Endometrium (tissue), 2 donors: ENCODE results near the gene C19orf12.

Experiments used
- FAIRE-seq: peaks from 2 replicates; lab custom pipeline; 2012; peaks lifted over from hg19 to GRCh38; lab: Jason Lieb, UNC
- donor health status: control.
- donor health status: control.

Gene C19orf12

GRCh38 chr19:29695765-29696564, 19.1 kb downstream of the C19orf12 start:
- FAIRE-seq, result no peak

DNA sequence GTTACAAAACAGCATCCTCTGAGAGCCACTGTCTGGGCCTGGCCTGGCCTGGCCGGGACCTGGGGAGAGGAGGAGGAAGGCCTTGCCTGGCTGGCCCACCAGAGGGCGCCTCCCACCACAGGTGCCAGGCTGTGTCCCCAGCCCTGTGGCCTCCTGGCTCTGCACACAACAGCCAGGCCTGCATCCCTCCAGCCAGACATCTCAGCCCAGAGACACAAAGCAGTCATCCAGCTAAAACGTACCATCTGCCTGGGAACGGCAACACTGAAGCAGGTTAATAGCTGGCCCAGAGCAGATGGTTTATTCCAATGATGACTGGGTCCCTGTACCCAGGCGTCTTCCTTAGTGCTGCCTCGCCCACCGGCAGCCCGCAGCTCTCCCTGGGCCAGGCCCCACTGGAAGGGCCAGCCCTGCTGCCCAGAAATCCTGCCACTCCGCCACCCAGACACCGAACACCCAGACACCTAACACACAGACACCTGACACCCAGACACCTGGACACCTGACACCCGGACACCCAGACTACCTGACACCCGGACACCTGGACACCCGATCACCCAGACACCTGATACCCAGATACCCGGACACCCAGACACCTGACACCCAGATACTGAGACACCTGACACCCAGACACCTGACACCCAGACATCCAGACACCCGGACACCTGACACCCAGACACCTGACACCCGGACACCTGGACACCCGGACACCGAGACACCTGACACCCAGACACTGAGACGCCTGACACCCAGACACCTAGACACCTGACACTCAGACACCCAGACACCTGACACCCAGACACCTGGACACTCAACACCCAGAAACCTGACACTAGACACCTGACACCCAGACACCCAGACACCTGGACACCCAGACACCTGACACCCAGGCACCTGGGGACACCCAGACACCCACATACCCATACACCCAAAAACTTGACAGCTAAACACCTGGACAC, 20.1 kb downstream of the C19orf12 start:
- FAIRE-seq, result no peak

GRCh38 chr19:29694161-29694560, 20.9 kb downstream of the C19orf12 start:
- no peak for FAIRE-seq

DNA sequence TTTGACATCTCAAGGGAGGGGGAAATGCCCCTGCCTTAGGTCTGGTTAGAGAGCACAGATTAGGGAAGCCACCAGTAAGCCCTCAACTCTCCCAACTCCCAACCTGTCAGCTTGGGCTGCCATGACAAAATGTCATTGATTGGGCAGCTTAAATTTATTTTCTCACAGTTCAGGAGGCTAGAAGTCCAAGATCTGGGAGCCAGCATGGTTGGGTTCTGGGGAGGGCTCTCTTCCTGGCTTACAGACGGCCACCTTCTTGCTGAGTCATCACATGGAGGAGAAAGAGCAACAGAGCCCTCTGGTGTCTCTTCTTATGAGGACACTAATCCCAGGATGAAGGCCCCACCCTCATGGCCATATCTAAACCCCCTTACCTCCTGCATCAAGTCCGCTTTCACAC, 24.2 kb downstream of the C19orf12 start:
- FAIRE-seq, result no peak

DNA sequence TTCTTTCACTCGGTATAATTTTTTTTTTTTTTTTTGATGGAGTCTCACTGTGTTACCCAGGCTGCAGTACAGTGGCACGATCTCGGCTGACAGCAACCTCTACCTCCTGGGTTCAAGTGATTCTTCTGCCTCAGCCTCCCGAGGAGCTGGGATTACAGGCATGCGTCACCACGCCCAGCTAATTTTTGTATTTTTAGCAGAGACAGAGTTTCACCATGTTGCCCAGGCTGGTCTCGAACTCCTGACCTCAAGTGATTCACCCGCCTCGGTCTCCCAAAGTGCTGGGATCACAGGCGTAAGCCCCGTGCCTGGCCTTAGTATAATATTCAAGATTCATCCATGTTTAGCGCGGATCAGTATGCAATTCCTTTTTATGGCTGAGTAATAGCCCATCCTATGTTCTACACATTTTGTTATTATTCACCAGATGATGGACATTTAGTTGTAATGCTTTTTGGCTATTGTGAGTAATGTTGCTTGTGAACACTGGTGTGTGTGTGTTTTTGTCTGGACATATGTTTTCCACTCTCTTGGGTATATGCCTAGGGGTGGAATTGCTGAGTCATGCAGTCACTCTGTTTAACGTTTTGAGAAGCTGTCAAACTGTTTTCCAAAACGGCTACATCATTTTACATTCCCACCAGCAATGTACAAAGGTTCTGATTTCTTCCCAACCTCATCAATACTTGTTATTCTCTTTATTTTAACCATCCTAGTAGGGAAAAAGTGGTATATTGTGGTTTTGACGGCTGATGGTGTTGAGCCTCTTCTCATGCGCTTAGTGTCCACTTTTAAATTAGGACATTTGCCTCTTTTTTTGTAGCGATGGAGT, 26.9 kb downstream of the C19orf12 start:
- FAIRE-seq, result no peak

GRCh38 chr19:29687244-29687896, 27.7 kb downstream of the C19orf12 start:
- FAIRE-seq, result no peak

- FAIRE-seq, result no peak
Observed at GRCh38 chr19:29686285-29686805, 28.7 kb downstream of the C19orf12 start.

DNA sequence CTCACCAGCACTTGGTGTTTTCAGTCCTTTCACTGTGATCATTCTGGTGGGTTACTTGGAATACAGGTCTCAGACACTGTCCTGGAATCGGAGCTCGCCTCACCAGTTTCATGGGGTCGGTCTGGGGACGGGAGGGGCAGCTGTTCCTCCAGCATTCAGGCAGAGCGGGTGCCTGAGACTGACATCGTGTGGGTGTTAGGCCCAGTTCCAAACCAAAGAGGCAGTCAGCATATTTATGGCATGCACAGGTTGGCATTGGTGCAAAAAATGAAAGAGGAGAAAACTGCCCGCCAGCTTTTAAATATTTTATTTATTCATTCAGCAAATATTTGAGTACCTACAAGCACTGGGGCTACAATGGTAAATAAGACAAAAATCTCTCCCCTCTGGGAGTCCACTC, 29.7 kb downstream of the C19orf12 start:
- FAIRE-seq, result no peak

DNA sequence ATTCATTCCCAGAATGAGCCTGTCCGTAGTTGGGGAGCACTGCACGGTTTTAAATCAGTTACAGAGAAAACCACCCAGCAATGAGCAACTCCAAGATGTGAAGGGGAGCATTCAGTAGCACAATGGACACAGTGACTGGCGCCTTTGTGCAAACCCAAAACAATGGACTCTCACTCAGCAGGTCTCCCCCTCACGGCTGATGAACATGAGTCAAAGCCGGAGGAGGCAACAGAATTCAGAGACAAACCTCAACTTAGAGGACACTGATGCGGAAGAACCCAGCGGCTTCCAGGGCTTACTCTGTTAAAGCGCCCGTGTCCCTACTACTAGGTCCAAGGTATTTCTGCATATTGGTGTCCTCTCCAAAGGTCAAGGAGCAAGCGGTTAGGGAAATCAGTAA, 32.1 kb downstream of the C19orf12 start:
- FAIRE-seq, result no peak

DNA sequence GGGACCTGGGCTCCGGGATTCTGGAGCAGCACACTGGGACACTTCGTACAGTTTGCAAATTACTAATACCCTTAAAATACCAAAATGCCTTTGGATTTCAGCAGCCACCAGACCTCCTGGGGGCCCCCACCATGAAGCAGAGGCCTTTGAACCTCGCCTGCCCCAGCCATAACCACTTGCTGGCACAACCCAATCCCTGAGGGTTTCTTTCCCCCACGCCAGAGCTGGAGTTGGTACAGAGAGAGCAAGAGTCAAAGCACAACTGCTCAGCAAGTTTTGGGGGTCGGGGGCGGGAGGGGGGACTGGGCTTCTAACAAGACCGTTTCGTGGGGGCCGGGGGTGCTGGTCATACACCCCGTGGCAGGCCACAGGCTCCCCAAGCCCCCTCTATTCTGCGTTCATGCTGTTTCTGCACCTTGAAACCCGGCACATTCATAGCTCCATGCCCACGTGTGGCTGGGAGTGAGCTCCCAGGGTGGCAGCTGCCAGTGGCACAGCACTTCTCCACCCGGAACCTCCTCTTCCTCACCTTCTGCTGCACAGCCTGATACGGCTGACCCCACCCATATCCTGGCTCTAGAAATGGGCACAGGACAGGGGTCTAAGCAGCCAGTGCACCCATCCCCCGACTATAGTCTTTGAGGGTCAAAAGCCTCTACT, 32.7 kb downstream of the C19orf12 start:
- no peak for FAIRE-seq

DNA sequence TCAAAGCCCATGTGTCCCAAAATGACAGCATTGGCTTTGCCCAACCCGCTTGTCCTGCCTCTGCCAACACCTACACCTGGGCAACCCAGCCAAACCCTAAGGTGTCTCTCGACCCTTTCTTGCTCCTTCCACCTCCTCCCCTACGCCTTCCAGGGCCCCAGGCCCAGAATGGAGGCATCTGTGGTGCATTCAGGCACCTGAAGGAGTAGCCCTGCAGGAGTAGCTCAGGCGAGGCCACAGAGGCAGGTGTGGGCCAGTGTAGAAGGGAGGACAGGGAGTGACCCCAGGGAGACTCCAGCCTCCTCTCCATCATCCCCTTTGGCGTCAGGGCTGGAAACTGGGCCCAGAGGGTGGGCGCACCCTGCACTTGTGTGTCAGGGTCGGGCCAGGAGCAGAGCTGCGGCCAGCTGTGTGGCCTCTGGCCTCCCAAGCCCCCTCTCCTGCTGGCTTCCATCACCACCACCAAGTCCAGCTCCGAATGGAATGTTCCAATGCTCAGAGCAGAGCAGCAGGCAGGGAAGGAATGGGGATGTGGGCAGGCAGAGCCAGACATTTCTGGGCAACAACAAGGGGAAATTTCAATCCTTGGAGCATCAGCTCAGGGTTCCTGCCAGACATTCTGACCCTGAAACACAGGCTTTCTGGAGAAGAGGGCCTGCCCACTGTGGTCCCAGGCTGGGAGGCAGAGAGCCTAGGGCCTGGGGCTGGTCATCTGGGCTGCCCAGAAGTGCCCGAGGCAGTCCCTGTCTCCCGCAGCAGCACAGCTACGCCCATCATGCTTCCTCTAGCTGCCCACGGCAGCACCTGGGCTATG, 33.4 kb downstream of the C19orf12 start:
- FAIRE-seq, result no peak

- no peak for FAIRE-seq
Observed at GRCh38 chr19:29680937-29681336, 34.1 kb downstream of the C19orf12 start.

- FAIRE-seq, result no peak
Observed at GRCh38 chr19:29680447-29680846, 34.6 kb downstream of the C19orf12 start.

DNA sequence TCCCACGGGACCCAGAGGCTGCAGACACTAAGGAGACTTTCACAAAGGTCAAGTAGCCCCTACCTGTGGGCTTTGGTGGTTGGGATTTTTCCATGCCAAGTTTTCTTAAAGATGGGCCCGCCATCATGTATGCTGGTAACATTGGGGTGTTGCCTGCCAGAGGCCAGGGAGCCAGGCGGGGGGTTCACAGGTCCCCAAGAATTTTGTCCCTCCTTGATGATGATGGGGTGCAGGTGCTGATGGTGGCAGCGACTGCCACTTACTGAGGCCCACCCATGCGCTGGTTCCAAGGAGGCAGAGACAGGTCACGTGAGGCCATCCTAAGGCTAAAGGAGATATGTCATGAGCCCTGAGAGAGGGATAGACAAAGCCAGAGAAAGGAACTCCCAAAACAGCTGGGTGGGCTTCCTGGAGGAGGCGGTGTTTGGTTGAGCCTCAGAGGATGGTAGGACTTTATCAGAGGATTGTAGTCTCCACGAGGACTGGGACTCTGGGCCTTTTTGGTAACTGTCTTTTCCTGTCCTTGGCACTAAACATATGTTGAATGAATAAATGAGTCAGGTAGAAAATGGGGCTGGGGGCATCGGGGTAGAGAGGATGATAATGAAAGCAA, 35.4 kb downstream of the C19orf12 start:
- no peak for FAIRE-seq

DNA sequence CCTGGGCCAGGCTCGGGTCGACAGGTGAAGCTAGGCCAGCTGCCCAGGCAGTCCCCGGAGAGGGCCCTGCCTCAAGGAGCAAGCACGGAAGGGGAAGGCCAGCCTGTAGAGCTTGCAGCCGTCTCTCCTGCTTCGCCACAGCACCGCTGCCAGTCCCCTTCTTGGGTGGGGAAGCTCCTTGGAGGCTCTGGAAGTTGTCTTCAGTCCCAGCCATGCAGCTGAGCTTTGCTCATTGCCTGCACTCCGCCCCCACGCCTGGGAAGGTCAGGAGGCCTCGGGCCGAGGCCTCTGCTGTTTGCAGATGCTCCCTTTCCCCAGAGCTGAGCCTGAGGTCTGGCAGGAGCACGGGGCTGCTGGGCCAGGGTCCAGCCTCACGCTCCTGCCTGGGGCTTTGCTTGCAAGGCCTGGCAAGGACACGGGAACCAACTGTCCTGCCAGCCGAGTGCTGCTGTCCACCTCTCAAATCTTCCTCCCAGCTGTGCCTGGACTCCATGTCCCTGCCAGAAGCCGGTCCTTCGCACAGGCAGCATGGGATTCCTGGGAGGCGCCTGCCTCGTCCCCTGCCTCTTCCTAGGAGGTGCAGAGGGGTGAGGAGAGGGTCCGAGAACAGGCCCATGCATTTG, 36.5 kb downstream of the C19orf12 start:
- no peak for FAIRE-seq

GRCh38 chr19:29677001-29677817, 37.9 kb downstream of the C19orf12 start:
- FAIRE-seq, result no peak

GRCh38 chr19:29676586-29676985, 38.5 kb downstream of the C19orf12 start:
- no peak for FAIRE-seq

- FAIRE-seq, result no peak
Observed at GRCh38 chr19:29675650-29676186, 39.3 kb downstream of the C19orf12 start.
